ENCODE measurements around the gene SAMD11. TPM values are rescaled to one million over a fixed set of nuclear protein-coding genes. Genes with fewer than 3 reads are reported as not detected.

Gene SAMD11
- total RNA-seq, 4 donors from 2014 or later, result 2.6 to 15.9 (median 11.5) TPM

GRCh38 chr1:954927-955326 lies 31.2 kb downstream of the SAMD11 start:
- peaks cover under 1 to 72% (median 30%) of the 10 kb centered on the region in 3 donors for H3K36me3 ChIP-seq
- no peaks in the 10 kb centered on the region for H3K27me3 ChIP-seq
- H3K27ac ChIP-seq, result no peak overlapping the region
- DNase-seq (ENCODE audit: low spot score in 2 of 2), result no peak
- no peak overlapping the region for H3K4me3 ChIP-seq
- 79 to 80% methylated on average over 12 to 13 of the region's 13 CpGs for whole genome bisulfite sequencing, 2 donors
- TF ChIP-seq EP300 (IDR thresholded peaks at IDR 0.05) (no peak), CTCF (IDR thresholded peaks at IDR 0.05) (no peak), POLR2A (IDR thresholded peaks at IDR 0.05) (no peak)
- H3K4me1 ChIP-seq, result peaks cover 8 to 31% (median 21%) of the 10 kb centered on the region in 4 donors
- H3K9me3 ChIP-seq, result no peaks in the 10 kb centered on the region

GRCh38 chr1:955474-955873 lies 31.8 kb downstream of the SAMD11 start:
- TF ChIP-seq EP300 (IDR thresholded peaks at IDR 0.05) (no peak), CTCF (IDR thresholded peaks at IDR 0.05) (no peak), POLR2A (IDR thresholded peaks at IDR 0.05) (no peak)
- Histone ChIP-seq H3K4me1 (peaks cover 8 to 36% (median 24%) of the 10 kb centered on the region in 4 donors), H3K27me3 (no peaks in the 10 kb centered on the region), H3K4me3 (no peak overlapping the region), H3K27ac (no peak overlapping the region), H3K9me3 (no peaks in the 10 kb centered on the region), H3K36me3 (peaks cover 0 to 67% (median 30%) of the 10 kb centered on the region in 3 donors)
- 68 to 77% methylated on average over 6 of the region's 6 CpGs for whole genome bisulfite sequencing, 2 donors
- DNase-seq (ENCODE audit: low spot score in 2 of 2), result no peak

GRCh38 chr1:956636-957035 lies 32.9 kb downstream of the SAMD11 start:
- H3K4me1 ChIP-seq, result peaks cover 8 to 45% (median 24%) of the 10 kb centered on the region in 4 donors
- no peaks in the 10 kb centered on the region for H3K27me3 ChIP-seq
- H3K27ac ChIP-seq, result no peak overlapping the region
- TF ChIP-seq EP300 (IDR thresholded peaks at IDR 0.05), result no peak
- no peak for TF ChIP-seq CTCF (IDR thresholded peaks at IDR 0.05)
- TF ChIP-seq POLR2A (IDR thresholded peaks at IDR 0.05), result no peak
- no peaks in the 10 kb centered on the region for H3K9me3 ChIP-seq
- WGBS, 2 donors, result 87 to 93% methylated on average over 11 of the region's 11 CpGs
- DNase-seq (ENCODE audit: low spot score in 2 of 2), result no peak
- peaks cover 0 to 55% (median 26%) of the 10 kb centered on the region in 3 donors for H3K36me3 ChIP-seq
- no peak overlapping the region for H3K4me3 ChIP-seq

- TF ChIP-seq EP300 (IDR thresholded peaks at IDR 0.05) (peak; percentile 46 to 82), POLR2A (IDR thresholded peaks at IDR 0.05) (peak in 1 of 2 donors; percentile 42), CTCF (IDR thresholded peaks at IDR 0.05) (peak in 1 of 5 experiments; percentile 33)
- DNase-seq (ENCODE audit: low spot score in 2 of 2), result peak; percentile 91 to 93
- Histone ChIP-seq H3K9me3 (no peaks in the 10 kb centered on the region), H3K27ac (peak within 1 kb of the TSS; percentile 13 to 84 (median 53)), H3K27me3 (no peaks in the 10 kb centered on the region), H3K4me3 (peak within 1 kb of the TSS; percentile 90 to 100 (median 97)), H3K36me3 (peaks cover 0 to 51% (median 8%) of the 10 kb centered on the region in 3 donors), H3K4me1 (peaks cover 8 to 48% (median 24%) of the 10 kb centered on the region in 4 donors)
- 0 to 4% methylated on average over 6 to 86 of the region's 101 CpGs for WGBS, 2 donors
Measured at GRCh38 chr1:958823-959730, 35.4 kb downstream of the SAMD11 start, which contains the start of gene NOC2L. Gene NOC2L, minus strand, starts transcription at chr1:959256. Its CDS starts 16 bp downstream, at chr1:959240.
